NCI-H774 (cell line): ENCODE results near the gene CREM.

Source experiments
- DNase-seq: peaks from one replicate; lab custom pipeline; 2025; lab: John Stamatoyannopoulos, UW

The CREM gene

DNA sequence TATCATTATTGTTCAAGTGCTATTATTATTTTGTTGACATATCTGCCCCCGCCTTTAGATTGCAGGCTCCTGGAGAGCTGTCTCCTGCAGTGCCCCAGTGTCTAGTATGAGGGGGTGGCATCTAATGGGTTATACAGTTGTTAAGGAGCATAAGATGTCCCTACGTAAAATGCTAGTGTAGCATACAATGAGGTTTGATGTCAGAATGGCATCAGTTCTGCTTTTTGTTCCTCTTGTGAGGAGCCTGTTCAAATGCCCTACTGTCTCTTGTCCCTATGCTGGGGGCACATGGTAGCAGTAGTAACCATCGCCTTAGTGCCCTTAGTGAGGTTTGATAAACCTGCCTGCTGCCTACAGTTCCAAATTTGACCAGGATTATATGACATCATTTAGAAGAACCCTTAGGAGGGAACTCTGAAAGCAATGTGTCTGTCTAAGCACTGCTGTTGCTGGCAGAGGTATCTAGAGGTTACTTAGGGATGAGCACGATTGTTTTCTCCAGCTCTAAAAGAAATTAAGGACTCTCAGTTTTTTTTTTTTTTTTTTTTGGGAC lies 9.7 kb downstream of the CREM start:
- DNase-seq: no peak

DNA sequence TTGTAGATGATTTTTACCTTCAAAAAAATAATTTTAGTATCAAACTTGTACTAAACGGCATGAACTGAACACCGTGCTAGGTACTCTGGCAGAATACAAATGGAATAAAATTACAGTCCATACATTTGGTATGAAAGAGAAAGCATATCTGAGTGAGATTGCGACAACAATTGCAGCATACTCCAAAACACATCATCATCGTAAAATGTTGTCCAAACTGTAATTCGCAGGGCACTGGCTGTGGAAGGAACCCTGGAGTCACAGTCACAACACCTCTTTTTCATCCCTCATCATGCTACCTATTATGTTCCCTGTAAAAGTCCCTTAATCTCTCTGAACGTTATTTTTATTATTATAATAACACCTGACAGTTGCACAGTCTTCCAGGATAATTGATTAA lies 13.5 kb downstream of the CREM start:
- no peak for DNase-seq

DNA sequence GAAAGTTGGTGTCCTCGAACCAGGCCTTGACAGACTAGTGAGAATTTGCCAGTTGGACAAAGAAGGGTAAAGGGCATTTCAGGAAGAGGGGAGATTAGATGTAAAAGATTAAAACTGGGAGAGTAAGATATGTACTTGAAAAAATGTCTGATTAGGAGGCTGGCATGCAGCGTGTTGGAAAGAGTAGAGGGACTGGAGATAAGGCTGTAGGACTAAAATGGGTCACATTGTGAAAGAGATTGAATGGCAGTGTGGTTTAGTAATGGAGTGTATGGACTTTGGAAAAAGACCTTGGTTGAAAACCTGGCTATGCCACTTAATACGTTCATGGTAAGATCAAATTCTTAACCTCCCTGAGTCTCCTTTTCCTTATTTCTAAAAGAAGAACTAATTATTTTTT lies 14.1 kb downstream of the CREM start:
- no peak for DNase-seq

DNA sequence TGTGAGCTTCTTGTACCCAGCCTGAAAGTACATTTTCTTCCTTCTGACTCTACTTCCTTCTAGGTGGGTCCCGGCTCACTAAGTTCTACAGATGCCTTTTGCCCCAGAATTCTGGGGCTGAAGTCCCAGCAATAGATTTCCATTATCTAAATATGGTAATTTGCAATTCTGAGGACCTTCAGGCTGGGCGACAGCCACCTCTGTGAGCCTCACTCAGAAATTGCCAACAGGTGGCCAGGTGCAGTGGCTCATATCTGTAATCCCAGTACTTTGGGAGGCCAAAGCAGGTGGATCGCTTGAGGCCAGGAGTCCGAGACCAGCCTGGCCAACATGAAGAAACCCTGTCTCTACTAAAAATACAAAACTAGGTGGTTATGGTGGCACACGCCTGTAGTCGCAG lies 23.7 kb downstream of the CREM start:
- DNase-seq: no peak

DNA sequence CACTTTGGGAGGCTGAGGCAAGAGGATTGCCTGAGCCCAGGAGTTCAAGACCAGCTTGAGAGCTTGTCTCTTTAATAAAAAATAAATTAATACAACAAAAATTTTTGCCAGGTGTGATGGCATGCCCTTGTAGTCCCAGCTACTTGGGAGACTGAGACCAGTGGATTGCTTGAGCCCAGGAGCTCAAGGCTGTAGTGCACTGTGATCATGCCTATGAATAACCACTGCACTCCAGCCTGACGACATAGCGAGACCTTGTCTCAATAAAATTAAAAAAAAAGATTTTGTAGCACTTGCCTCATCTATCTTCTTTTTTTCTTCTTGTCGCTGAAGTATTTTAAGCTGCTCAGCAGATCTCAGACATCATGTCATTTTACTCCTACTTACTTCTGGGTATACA lies 26.3 kb downstream of the CREM start:
- no peak for DNase-seq

DNA sequence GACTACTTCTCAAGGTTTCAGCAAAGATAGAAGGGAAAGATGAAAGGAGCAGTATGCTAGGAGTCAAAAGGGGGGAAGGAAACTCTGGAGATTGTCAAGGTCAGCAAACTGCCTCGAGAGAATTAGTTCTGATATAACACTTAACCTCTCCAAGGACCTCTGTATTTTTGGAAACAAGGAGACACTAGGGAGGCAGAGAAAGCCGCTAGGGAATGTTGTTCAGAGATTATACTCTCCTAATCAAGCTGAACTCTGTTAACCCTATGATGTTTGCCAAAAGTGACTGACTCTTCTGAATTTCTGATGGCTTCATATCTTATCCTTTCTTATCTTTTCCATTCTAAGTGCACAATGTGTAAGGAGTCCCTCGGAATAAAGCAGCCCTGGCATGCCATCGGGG lies 27.1 kb downstream of the CREM start:
- DNase-seq: no peak

DNA sequence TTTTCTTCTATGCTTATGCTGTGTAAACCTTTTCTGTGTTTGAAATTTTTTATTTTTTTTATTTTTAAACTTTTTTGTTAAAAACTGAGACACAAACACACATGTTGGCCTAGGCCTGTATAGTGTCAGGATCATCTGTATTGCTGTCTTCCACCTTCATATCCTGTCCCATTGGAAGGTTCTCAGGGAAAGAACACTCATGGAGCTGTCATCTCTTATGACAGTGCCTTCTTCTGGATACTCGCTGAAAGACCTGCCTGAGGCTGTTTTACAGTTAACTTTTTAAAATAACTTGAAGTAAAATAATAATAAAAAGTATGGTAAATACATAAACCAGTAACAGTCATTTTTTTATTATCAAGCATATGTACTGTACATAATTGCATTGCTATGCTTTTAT lies 34.1 kb downstream of the CREM start:
- DNase-seq: no peak

DNA sequence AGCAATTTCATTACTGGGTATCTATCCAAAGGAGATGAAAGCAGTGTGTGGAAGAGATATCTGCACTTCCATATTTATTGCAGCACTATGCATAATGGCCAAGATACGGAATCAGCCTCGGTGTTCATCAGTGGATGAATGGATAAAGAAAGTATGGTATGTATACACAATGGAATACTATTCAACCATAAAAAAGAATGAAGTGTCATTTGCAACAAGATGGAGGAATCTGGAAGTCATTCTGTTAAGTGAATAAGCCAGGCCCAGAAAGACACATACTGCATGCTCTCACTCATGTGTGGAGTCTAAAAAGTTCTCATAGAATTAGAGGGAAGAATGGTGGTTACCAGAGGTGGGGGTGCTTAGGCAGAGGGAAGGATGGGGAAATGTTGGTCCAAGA lies 35.3 kb downstream of the CREM start:
- no peak for DNase-seq

DNA sequence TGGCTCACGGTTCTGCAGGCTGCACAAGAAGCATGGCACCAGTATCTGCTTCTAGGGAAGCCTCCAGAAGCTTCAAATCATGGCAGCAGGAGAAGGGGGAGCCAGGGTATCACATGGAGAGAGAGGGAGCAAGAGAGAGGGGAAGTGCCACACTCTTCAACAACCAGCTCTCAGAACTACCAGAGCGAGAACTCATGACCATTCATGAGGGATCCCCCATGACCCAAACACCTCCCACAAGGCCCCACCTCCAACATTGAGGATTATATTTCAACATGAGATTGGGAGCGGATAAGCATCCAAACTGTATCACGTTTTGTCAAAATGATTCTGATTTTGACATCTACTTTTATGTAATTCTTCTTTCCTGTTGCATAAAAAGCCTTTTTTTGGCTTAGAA lies 38.5 kb downstream of the CREM start:
- no peak for DNase-seq

DNA sequence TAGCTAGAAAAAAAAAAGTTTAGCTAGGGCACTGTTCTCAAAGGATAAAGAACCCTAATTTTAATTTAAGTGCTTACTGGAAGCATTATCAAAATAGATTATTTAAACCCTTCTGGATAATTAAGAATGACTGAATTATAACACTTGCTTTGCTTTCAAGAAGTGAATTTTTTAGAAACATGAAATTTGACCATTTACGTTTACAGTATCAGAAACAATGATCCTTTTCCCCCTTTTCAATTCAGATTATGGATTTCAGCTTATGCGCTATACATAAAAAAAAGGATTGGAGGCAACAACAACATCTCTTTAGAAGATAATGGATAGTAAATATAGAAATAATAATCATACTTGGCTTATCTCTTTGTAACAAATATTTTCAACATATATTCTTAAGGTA lies 39.2 kb downstream of the CREM start:
- DNase-seq: no peak

DNA sequence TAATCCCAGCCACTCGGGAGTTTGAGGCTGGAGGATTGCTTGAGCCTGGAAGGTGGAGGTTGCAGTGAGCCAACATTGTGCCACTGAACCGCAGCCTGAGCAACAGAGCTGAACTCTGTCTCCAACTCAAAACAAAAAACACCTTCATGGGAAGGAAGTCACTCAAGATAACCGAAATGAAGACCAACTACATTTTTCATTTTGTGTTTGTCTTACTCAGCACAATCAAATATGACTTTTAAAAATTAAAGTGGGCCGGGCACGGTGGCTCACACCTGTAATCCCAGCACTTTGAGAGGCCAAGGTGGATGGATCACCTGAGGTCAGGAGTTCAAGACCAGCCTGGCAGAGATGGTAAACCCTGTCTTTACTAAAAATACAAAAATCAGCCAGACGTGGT lies 40.0 kb downstream of the CREM start:
- DNase-seq: no peak

DNA sequence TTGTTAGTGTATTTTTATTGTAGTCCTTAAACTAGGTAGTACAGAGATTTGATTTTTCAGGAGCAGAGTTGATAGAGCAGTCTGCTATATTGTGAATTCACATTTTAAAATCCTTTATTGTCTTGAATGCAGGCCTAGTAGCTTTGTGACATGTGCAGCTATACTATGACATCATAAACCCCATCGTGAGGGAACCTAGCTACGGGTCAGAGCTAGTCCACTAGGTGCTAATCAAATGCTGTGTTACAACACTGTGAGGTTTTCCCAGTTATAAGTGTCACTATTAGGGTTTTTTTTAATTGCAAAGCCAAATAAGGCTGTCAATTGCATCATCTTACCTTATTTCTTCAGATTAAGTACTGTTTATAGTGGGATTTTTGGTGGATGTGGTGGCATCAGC lies 40.7 kb downstream of the CREM start:
- DNase-seq: no peak

DNA sequence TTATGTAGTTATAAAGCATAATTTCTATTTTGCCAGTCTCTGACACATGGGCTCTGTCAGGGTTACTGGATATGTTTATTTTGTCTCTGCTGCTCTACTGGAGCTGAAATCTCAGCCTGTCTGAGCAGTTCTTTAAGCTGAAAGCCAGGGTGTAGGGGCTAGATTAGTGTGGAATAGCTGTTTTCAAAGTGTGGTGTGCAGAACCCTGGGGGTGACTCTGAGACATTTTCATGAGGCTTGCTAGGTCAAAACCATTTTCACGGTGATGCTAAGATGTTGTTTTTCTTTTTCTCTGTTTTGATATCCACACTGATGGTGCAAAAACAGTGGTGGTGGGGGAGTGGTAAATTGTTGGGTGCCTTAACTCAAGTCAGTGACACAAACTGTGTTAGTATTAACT lies 45.5 kb downstream of the CREM start:
- no peak for DNase-seq

DNA sequence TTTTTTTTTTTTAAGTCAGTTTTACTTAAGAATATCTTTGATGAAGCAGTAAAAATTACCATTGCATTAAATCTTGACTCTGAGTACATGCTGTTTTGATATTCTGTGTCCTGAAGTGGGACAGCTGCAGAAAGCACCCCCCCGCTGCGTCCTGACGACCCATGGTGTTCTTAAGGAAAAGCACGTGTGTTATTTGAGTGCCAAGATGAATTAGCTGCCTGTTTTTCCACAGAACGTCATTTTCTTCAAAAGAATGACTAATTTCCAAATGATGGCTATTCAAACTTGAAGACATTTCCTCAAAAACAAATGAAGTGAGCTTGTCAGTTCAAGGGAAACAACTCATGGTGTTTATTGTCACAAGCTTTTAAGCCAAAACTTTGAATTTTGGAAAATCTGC lies 45.9 kb downstream of the CREM start:
- no peak for DNase-seq

DNA sequence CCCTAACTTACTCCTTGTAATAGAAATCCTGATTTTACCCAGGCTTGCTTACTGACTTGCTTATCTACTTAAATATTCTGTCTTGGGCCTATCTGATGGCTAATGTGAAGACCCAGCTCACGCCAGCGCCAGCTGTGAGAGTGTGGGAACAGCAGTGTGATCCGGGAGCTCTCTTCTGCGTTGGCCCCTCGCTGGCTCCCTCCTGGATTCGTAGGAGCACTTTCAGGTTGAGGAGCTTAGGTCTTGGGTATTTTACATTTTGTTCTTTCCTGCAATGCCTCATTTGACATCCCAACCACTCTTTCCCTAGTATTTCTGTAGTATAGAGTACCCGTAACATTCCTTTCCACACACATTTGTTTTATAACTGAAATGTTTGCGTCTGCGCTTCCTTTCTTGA lies 51.7 kb downstream of the CREM start:
- DNase-seq: no peak

DNA sequence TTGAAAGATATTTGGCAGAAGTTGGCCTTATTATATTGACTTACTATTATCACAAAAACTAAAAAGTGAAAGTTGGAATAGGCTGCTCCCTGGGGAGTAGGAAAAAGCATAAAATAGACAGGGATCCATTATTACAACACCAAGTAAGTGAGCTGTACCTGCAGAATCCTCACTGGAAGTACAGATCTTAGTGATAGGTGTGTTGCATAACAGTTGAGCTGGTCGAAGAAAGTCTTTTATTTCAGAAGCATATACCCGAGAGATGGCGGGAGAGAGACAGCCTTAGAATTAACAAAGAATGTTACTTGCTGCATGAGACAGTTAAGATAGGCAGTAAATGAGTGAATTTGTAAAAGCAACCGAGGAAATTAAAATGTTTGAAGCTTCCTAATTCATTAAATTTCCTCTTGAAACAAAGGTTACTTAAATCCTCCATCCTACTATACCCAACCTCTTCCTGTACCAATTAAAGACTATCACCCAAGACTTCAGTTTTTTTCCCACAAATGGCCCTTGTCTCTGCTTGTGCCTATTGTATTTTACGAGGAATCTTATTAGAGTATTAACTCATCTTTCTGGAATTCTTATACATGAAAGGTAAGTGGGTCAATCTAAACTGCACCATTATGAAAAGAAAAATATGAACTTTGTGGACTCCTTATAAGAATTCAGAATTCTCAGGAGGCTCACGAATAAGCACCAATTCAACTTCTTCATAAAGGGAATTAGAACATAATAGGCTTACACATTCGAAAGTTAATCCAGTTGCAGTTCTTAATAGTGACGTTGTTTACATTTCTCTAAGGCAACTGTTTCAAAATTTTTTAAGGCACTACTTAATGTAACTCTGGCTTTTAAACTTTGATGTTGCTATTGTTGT lies 56.2 kb downstream of the CREM start:
- DNase-seq: no peak

DNA sequence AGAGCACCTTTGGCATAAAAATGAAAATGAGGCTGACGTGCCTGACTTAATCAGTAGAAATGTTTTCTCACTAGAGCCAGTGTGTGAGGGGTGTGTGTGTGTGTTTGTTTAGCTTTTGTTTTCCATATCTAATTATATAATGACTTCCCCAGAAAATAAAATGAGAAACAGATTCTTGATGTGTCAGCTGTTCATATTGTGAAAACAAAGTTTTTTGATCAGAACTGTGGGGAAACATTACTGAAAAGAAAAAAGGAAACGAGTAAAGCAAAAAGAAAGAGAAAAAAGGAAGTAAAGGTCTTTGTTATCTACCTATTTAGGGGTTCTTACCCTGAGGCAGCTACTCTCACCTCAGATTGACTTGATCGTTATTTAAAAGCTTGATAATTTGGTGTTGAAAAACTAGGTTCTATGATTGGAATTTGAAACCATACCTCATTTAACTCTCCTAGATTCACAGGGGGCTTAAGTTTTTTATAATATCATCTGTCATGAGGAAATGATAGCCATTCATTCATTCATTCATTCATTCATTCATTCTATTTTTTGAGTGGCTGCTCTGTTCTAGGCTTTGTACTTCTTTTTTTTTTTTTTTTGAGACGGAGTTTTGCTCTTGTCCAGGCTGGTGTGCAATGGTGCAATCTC lies 58.0 kb downstream of the CREM start:
- no peak for DNase-seq

DNA sequence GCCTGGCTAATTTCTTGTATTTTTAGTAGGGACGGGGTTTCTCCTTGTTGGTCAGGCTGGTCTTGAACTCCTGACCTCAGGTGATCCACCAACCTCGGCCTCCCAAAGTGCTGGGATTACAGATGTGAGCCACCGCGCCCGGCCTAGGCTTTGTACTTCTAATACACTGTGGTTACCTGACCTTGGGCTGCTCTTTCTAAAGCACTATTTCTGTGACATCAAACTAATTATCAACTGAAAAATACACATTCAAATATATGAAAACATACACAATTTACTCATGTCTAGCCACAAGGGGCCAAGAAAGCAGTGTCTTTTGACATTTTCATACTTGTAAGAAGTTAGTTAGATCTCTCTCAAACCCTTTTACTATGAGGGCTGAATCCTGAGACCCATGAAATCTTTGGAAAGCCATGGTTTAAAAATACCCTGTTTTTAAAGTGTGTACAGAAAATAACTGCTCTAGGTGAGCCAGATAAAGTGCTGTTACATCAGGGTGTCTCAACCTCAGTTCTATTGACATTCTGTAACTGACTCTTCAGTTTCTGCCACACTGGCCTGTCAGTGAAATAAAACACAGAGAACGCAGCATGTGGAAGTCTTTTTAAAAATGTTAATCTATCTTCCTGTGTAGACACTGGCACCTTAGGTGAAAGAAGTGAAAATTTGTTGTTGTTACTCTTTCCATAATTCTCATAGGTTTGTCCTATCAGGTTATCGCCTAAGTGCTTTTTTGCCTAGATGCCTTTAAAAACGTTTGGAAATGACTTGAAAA lies 58.8 kb downstream of the CREM start:
- no peak for DNase-seq

DNA sequence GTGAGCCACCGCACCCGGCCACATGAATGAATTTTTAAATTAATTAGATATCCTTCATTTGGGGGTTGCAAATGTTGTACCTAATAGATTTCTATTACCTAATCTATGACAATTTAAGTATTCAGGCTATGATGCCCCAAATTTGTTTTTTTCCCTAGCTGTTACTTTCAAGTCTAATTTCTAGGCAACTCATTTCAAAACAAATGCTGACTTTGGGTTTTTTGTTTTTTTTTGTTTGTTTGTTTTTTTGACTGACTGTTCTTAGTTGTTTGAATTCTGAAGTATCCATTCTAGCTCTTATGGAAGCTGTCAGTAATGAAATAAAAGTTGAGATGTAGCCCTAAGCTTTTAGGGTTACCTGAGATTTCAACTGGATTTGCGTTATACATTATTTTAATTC lies 62.3 kb downstream of the CREM start:
- DNase-seq: no peak

DNA sequence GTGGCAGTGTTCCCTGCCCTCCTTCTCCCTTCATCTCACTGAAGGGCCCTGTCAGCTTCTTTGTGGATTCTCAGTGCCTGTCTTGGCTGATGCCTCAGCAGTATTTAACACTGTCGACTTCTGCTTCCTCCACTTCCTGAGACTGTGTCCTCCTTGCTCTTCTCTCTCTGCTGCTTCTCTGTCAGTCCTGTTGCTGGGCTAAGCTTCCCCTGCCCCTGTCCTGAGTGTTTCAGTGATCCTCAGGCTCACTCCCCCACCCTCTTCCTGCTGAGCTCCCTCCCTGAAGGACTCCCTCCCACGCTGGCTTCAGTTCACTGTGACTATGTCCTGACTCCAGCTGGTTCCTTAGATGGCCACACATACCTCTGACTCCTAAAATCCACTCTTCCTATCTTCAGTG lies 64.9 kb downstream of the CREM start:
- no peak for DNase-seq

DNA sequence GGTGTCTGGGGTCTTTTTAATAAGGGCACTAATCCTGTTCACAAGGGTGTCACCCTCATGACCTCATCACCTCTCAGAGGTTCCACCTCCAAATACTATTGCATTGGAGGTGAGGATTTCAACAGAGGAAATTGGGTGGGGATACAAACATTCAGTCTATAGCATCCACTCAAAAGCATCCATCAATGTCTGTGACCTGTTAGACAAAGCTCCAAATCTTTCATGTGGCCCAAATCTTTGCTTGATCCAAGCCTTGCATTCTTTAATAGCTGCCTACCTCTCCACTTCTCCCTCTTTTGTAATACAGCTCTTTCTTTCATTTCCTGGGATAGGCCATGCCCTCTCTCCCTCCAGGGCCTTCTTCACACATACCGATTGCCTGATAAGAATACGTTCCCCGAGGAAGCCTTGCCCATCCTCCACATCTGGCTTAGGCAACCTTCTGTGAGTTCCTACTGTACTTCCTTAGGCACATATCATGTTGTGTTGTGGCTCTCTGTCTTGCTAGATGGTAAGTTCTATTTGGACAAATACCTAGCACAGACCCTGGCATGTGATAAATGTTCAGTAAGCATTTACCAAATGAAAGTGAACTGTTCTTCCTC lies 66.1 kb downstream of the CREM start:
- no peak for DNase-seq

DNA sequence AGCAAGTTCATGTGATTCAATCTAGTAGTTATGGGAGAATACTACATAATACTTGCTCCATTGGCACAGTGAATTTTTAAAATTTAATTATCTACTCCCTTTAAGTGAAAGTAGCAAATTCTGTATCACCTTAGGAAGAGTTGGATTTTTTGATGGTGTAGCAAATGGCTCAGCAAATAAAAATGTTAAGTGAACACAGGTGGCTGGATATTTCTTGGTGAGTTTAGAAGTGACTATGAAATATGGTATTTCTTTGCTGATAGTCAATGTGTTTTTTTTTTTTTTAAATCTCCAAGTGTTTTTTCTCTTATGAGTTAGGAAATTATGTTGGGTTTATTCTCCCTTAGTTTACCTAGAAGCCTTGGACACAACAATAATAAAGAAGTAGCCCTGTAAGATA lies 67.8 kb downstream of the CREM start:
- no peak for DNase-seq
